ENCODE results near the gene RPIA. TPM values are rescaled to one million over a fixed set of nuclear protein-coding genes. Genes with fewer than 3 reads are reported as not detected.

The RPIA gene
- total and polyA plus RNA-seq, 4 donors, result 0.88 to 29.4 (median 3.1) TPM

DNA sequence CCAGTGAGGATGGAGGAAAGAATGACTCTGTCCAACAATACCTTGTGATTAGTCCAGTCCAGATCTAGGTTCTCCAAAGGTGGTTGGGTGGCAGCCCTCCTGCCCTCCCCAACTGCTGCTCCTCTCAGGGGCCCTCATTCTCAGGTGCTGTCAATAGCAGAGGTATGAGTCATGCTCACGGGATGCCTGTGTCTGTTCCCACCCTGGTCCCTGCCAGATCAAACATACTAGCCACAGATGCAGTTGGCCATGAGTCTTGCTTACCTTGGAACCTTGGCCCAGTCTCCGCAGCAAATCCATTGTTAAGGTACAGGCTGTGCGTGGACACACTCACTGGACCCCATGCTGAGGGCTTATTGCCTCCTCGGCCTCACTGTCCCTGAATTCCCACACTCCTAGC, 24.9 kb upstream of the RPIA start:
- no peak overlapping the region for H3K9ac ChIP-seq (ENCODE audit: low read depth in 1 of 2, low read length in 2 of 2)
- no peaks in the 10 kb centered on the region for H3K27me3 ChIP-seq (ENCODE audit: control insufficient read depth in 4 of 4, insufficient read depth in 4 of 4, low read length in 3 of 4)
- no peaks in the 10 kb centered on the region for H3K36me3 ChIP-seq (ENCODE audit: control insufficient read depth in 4 of 4, insufficient read depth in 3 of 4, low read depth in 1 of 4, low read length in 3 of 4)
- WGBS, result 66% methylated on average over 4 of the region's 4 CpGs
- H3K4me3 ChIP-seq (ENCODE audit: low read depth in 1 of 3, low read length in 3 of 3), result no peak overlapping the region
- peaks cover 0 to 10% (median 2%) of the 10 kb centered on the region in 4 donors for H3K4me1 ChIP-seq (ENCODE audit: control insufficient read depth in 4 of 4, insufficient read depth in 4 of 4, low read length in 3 of 4)
- no peak overlapping the region for H3K27ac ChIP-seq (ENCODE audit: low read depth in 1 of 2, low read length in 2 of 2)
- DNase-seq (ENCODE audit: low spot score), result no peak
- H3K9me3 ChIP-seq (ENCODE audit: control insufficient read depth in 4 of 4, low read length in 3 of 4), result no peaks in the 10 kb centered on the region
- TF ChIP-seq JUND (IDR thresholded peaks at IDR 0.05) (peak in 1 of 2 donors; percentile 61), ZBTB33 (IDR thresholded peaks at IDR 0.05) (no peak), TAF1 (conservative IDR thresholded peaks at IDR 0.05) (no peak), FOXA1 (IDR thresholded peaks at IDR 0.05) (no peak), HNF4A (conservative IDR thresholded peaks at IDR 0.05) (peak in 1 of 2 donors; percentile 11)

- Histone ChIP-seq H3K9me3 (ENCODE audit: control insufficient read depth in 4 of 4, low read length in 3 of 4) (no peaks in the 10 kb centered on the region), H3K27ac (ENCODE audit: low read depth in 1 of 2, low read length in 2 of 2) (no peak overlapping the region), H3K9ac (ENCODE audit: low read depth in 1 of 2, low read length in 2 of 2) (no peak overlapping the region), H3K4me1 (ENCODE audit: control insufficient read depth in 4 of 4, insufficient read depth in 4 of 4, low read length in 3 of 4) (peaks cover 0 to 10% (median 2%) of the 10 kb centered on the region in 4 donors), H3K4me3 (ENCODE audit: low read depth in 1 of 3, low read length in 3 of 3) (no peak overlapping the region), H3K36me3 (ENCODE audit: control insufficient read depth in 4 of 4, insufficient read depth in 3 of 4, low read depth in 1 of 4, low read length in 3 of 4) (no peaks in the 10 kb centered on the region), H3K27me3 (ENCODE audit: control insufficient read depth in 4 of 4, insufficient read depth in 4 of 4, low read length in 3 of 4) (no peaks in the 10 kb centered on the region)
- TF ChIP-seq SP1 (IDR thresholded peaks at IDR 0.05) (no peak), FOXA2 (IDR thresholded peaks at IDR 0.05) (no peak), GABPA (IDR thresholded peaks at IDR 0.05 in 1 of 2, conservative IDR thresholded peaks at IDR 0.05 in 1 of 2) (no peak), RAD21 (IDR thresholded peaks at IDR 0.05) (no peak), HNF4G (IDR thresholded peaks at IDR 0.05) (no peak), TAF1 (conservative IDR thresholded peaks at IDR 0.05) (no peak)
- WGBS, result 93% methylated on average over 2 of the region's 2 CpGs
- no peak for DNase-seq (ENCODE audit: low spot score)
Measured at GRCh38 chr2:88667219-88667618, 24.3 kb upstream of the RPIA start.

- whole genome bisulfite sequencing, result 56% methylated on average over 2 of the region's 2 CpGs
- Histone ChIP-seq H3K36me3 (ENCODE audit: control insufficient read depth in 4 of 4, insufficient read depth in 3 of 4, low read depth in 1 of 4, low read length in 3 of 4) (no peaks in the 10 kb centered on the region), H3K9me3 (ENCODE audit: control insufficient read depth in 4 of 4, low read length in 3 of 4) (no peaks in the 10 kb centered on the region), H3K27ac (ENCODE audit: low read depth in 1 of 2, low read length in 2 of 2) (peak overlapping the region; percentile 49 to 60), H3K4me3 (ENCODE audit: low read depth in 1 of 3, low read length in 3 of 3) (no peak overlapping the region), H3K9ac (ENCODE audit: low read depth in 1 of 2, low read length in 2 of 2) (no peak overlapping the region), H3K27me3 (ENCODE audit: control insufficient read depth in 4 of 4, insufficient read depth in 4 of 4, low read length in 3 of 4) (no peaks in the 10 kb centered on the region), H3K4me1 (ENCODE audit: control insufficient read depth in 4 of 4, insufficient read depth in 4 of 4, low read length in 3 of 4) (peaks cover 0 to 10% (median 2%) of the 10 kb centered on the region in 4 donors)
- no peak for DNase-seq (ENCODE audit: low spot score)
- no peak for TF ChIP-seq RAD21 (IDR thresholded peaks at IDR 0.05)
- TF ChIP-seq RXRA (IDR thresholded peaks at IDR 0.05), result peak; percentile 28 to 41
- TF ChIP-seq SP1 (IDR thresholded peaks at IDR 0.05), result peak; percentile 81
- peak; percentile 81 to 84 for TF ChIP-seq HNF4A (conservative IDR thresholded peaks at IDR 0.05)
- peak; percentile 55 for TF ChIP-seq HNF4G (IDR thresholded peaks at IDR 0.05)
- peak; percentile 19 for TF ChIP-seq ZBTB33 (IDR thresholded peaks at IDR 0.05)
- peak; percentile 89 for TF ChIP-seq YY1 (IDR thresholded peaks at IDR 0.05)
- no peak for TF ChIP-seq GABPA (IDR thresholded peaks at IDR 0.05 in 1 of 2, conservative IDR thresholded peaks at IDR 0.05 in 1 of 2)
- TF ChIP-seq EGR1 (IDR thresholded peaks at IDR 0.05; ENCODE audit: low read depth in 2 of 2), result no peak
- TF ChIP-seq FOXA1 (IDR thresholded peaks at IDR 0.05), result peak; percentile 40
- TF ChIP-seq REST (IDR thresholded peaks at IDR 0.05), result peak; percentile 62
- peak; percentile 28 for TF ChIP-seq FOXA2 (IDR thresholded peaks at IDR 0.05)
- no peak for TF ChIP-seq TAF1 (conservative IDR thresholded peaks at IDR 0.05)
- no peak for TF ChIP-seq NR2F2 (IDR thresholded peaks at IDR 0.05)
- peak; percentile 43 to 84 for TF ChIP-seq JUND (IDR thresholded peaks at IDR 0.05)
- TF ChIP-seq, protein P1, sequence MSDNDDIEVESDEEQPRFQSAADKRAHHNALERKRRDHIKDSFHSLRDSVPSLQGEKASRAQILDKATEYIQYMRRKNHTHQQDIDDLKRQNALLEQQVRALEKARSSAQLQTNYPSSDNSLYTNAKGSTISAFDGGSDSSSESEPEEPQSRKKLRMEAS (IDR thresholded peaks at IDR 0.05), result no peak
- TF ChIP-seq, protein P2, sequence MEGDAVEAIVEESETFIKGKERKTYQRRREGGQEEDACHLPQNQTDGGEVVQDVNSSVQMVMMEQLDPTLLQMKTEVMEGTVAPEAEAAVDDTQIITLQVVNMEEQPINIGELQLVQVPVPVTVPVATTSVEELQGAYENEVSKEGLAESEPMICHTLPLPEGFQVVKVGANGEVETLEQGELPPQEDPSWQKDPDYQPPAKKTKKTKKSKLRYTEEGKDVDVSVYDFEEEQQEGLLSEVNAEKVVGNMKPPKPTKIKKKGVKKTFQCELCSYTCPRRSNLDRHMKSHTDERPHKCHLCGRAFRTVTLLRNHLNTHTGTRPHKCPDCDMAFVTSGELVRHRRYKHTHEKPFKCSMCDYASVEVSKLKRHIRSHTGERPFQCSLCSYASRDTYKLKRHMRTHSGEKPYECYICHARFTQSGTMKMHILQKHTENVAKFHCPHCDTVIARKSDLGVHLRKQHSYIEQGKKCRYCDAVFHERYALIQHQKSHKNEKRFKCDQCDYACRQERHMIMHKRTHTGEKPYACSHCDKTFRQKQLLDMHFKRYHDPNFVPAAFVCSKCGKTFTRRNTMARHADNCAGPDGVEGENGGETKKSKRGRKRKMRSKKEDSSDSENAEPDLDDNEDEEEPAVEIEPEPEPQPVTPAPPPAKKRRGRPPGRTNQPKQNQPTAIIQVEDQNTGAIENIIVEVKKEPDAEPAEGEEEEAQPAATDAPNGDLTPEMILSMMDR (IDR thresholded peaks at IDR 0.05; ENCODE audit: low read depth, low read length, missing input control), result no peak
- TF ChIP-seq, protein P3, sequence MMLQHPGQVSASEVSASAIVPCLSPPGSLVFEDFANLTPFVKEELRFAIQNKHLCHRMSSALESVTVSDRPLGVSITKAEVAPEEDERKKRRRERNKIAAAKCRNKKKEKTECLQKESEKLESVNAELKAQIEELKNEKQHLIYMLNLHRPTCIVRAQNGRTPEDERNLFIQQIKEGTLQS (IDR thresholded peaks at IDR 0.05), result peak; percentile 62
Measured at GRCh38 chr2:88668862-88669261, 22.6 kb upstream of the RPIA start.

All from liver (tissue), 9 donors.